Measurements from ENCODE around the gene C2orf76. TPM values are rescaled to one million over a fixed set of nuclear protein-coding genes. Genes with fewer than 3 reads are reported as not detected.

Gene C2orf76
- total and polyA plus RNA-seq, 2 of the 4 experiments (the other 2 are of a cell fraction), result 10.6 to 12.6 TPM

DNA sequence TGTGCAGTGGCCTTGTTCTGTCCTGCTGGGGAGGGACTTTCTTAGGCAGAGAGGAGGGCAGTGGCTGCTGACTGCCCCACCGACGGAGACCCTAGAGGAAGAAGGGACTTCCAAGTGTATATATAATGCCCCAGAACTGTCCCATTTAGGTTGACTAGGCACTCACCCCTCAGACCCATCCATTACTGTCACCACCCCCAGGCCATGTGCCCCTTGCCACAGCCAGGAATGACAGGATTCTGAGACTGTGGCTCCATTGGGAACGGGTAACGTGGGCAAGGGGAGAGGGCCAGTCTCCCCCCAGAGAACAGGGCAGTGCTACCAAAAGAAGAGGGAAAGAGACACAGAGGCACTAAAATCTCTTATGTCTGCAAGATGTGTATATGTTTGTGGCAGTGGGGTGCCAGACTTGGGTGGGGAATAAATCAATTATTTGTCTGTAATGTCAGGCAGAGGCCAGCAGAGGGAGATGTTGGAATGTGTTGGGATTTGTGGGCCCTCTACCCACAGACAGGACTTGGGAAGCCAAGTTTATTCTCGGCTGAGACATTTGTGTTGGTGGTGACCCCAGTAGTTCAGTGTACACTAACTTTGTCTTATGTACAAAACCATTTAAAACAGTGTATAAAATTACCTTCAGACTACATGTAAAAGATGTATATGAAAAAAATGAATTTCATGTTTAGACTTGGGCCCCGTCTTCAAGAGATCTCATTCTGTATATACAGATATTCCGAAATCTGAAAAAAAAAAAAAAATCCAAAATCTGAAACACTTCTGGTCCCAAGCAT lies 41.0 kb upstream of the C2orf76 start:
- Histone ChIP-seq H2AFZ (replicated peaks; ENCODE audit: low read length, poor library complexity) (no peak overlapping the region), H3K56ac (ENCODE audit: extremely low read depth, insufficient read depth, low read length) (no peak overlapping the region), H3K27ac (ENCODE audit: insufficient read depth, low read length) (no peak overlapping the region), H3K9me1 (ENCODE audit: insufficient read depth, low read length) (no peaks in the 10 kb centered on the region), H3K4me2 (ENCODE audit: low read depth, low read length) (no peak overlapping the region), H3K4me1 (ENCODE audit: control insufficient read depth, insufficient read depth, low read length) (no peaks in the 10 kb centered on the region), H4K5ac (ENCODE audit: low read depth, low read length) (no peak overlapping the region), H2BK5ac (ENCODE audit: low read depth, low read length, poor library complexity, severe bottlenecking) (no peak overlapping the region), H3K18ac (ENCODE audit: low read depth, low read length) (no peak overlapping the region), H3K23ac (ENCODE audit: low read depth, low read length) (no peak overlapping the region), H4K8ac (ENCODE audit: low read depth in 2 of 2, low read length in 2 of 2) (no peak overlapping the region), H3K4ac (ENCODE audit: low read depth, low read length) (no peak overlapping the region), H3K4me3 (ENCODE audit: insufficient read depth, low read depth, low read length) (no peak overlapping the region), H3K79me1 (ENCODE audit: low read depth in 1 of 2, low read length in 2 of 2) (no peaks in the 10 kb centered on the region), H2BK15ac (ENCODE audit: low read depth, low read length) (no peak overlapping the region), H3K27me3 (ENCODE audit: control insufficient read depth, insufficient read depth, low read length) (no peaks in the 10 kb centered on the region; the same call in 1 of the 2 replicates), H4K20me1 (ENCODE audit: insufficient read depth, low read length) (no peaks in the 10 kb centered on the region), H4K91ac (ENCODE audit: insufficient read depth, low read depth, low read length) (no peak overlapping the region), H3K9me3 (ENCODE audit: control insufficient read depth, insufficient read depth, low read length) (no peaks in the 10 kb centered on the region), H3K36me3 (ENCODE audit: control insufficient read depth, insufficient read depth, low read length) (no peaks in the 10 kb centered on the region), H3K9ac (ENCODE audit: low read depth, low read length) (no peak overlapping the region), H3K14ac (replicated peaks; ENCODE audit: low read depth, low read length) (no peak overlapping the region), H2BK20ac (ENCODE audit: low read depth, low read length) (no peak overlapping the region), H2BK120ac (ENCODE audit: low read depth, low read length) (no peak overlapping the region), H2AK5ac (ENCODE audit: low read depth, low read length) (no peak overlapping the region), H2AK9ac (replicated peaks; ENCODE audit: low read depth, low read length, poor library complexity) (peak overlapping the region; percentile 33)
- CTCF ChIA-PET, result interaction anchor here (0.6 to 0.8 kb wide), 2 partner anchors 50 to 1700 kb away, joined by 3 read pairs; no protein-coding TSS in a partner anchor
- POLR2A ChIA-PET (ENCODE audit: unreplicated experiment), result no interaction called here
- no TSS peak for BruUV-seq (replicated peaks)
- dilution Hi-C loops (cut with HindIII; ENCODE audit: low sequenced_read_pairs, unreplicated experiment), result no loop called here
- DNase-seq, result peak; percentile 58
- intact Hi-C loops (cut with micrococcal nuclease), result loop anchor here (1.0 to 5.0 kb wide), 3 partner anchors 69 to 395 kb away; no protein-coding TSS in a partner anchor
- in situ Hi-C loops (cut with MboI; ENCODE audit: low sequenced_read_pairs), result no loop called here
- ATAC-seq (ENCODE audit: low read depth), result peak; percentile 97
- WGBS, 2 experiments (ENCODE audit: extremely low coverage in 2 of 2, insufficient read length in 1 of 2), result no CpG with 5 or more reads among the region's 7 CpGs
- TF ChIP-seq FOS (IDR thresholded peaks at IDR 0.05; ENCODE audit: low read depth, low read length), result no peak
- TF ChIP-seq SMC3 (IDR thresholded peaks at IDR 0.05; ENCODE audit: low read depth, low read length), result peak; percentile 75
- TF ChIP-seq NFE2L2 (IDR thresholded peaks at IDR 0.05; ENCODE audit: low read depth, low read length), result no peak
- no peak for TF ChIP-seq MXI1 (IDR thresholded peaks at IDR 0.05; ENCODE audit: borderline replicate concordance, low read depth, low read length)
- TF ChIP-seq, protein P1, sequence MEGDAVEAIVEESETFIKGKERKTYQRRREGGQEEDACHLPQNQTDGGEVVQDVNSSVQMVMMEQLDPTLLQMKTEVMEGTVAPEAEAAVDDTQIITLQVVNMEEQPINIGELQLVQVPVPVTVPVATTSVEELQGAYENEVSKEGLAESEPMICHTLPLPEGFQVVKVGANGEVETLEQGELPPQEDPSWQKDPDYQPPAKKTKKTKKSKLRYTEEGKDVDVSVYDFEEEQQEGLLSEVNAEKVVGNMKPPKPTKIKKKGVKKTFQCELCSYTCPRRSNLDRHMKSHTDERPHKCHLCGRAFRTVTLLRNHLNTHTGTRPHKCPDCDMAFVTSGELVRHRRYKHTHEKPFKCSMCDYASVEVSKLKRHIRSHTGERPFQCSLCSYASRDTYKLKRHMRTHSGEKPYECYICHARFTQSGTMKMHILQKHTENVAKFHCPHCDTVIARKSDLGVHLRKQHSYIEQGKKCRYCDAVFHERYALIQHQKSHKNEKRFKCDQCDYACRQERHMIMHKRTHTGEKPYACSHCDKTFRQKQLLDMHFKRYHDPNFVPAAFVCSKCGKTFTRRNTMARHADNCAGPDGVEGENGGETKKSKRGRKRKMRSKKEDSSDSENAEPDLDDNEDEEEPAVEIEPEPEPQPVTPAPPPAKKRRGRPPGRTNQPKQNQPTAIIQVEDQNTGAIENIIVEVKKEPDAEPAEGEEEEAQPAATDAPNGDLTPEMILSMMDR (conservative IDR thresholded peaks at IDR 0.05; ENCODE audit: low read depth, low read length), result peak; percentile 91
- TF ChIP-seq BHLHE40 (IDR thresholded peaks at IDR 0.05; ENCODE audit: low read depth, low read length), result no peak
- TF ChIP-seq, protein P2, sequence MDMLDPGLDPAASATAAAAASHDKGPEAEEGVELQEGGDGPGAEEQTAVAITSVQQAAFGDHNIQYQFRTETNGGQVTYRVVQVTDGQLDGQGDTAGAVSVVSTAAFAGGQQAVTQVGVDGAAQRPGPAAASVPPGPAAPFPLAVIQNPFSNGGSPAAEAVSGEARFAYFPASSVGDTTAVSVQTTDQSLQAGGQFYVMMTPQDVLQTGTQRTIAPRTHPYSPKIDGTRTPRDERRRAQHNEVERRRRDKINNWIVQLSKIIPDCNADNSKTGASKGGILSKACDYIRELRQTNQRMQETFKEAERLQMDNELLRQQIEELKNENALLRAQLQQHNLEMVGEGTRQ (IDR thresholded peaks at IDR 0.05; ENCODE audit: low read depth, low read length), result no peak
- no peak for TF ChIP-seq POLR2A (IDR thresholded peaks at IDR 0.05; ENCODE audit: low read depth, low read length)
- TF ChIP-seq ELK1 (IDR thresholded peaks at IDR 0.05; ENCODE audit: borderline replicate concordance, low read depth, low read length), result no peak
- no peak for TF ChIP-seq MAZ (IDR thresholded peaks at IDR 0.05; ENCODE audit: borderline replicate concordance, low read depth, low read length)
- peak; percentile 85 for TF ChIP-seq RAD21 (IDR thresholded peaks at IDR 0.05; ENCODE audit: low read length)
- TF ChIP-seq RCOR1 (IDR thresholded peaks at IDR 0.05; ENCODE audit: insufficient replicate concordance, low read length), result no peak
- TF ChIP-seq RFX5 (IDR thresholded peaks at IDR 0.05; ENCODE audit: low read depth, low read length), result no peak
- no peak for TF ChIP-seq CHD1 (IDR thresholded peaks at IDR 0.05; ENCODE audit: low read depth, low read length)
- no peak for TF ChIP-seq MAFK (IDR thresholded peaks at IDR 0.05; ENCODE audit: low read depth, low read length)
